NT2/D1 (cell line): ENCODE data around the gene CCL14.

Experiments used
- YY1 ChIP-seq: IDR thresholded peaks from 2 replicates; pipeline ENCODE4 v1.6.1; 2011; ENCODE audit not compliant: insufficient read length, insufficient read depth
- ZNF274 ChIP-seq: IDR thresholded peaks from 2 replicates; pipeline ENCODE4 v1.6.1; 2011; ENCODE audit warnings: mild to moderate bottlenecking, low read depth, low read length

GRCh38 chr17:36030956-36031355 lies 44.4 kb upstream of the CCL14 start:
- TF ChIP-seq ZNF274, result no peak
- no peak for TF ChIP-seq YY1
